GM18909 (cell line): ENCODE measurements around the gene ZFP82.

ENCODE experiments used
- ATAC-seq: cut with Tn5 transposase; IDR thresholded peaks from one replicate; pipeline ENCODE4 v1.9.1; 2021; ENCODE audit warnings: mild to moderate bottlenecking; ENCODE audit not compliant: unreplicated experiment, poor library complexity

ZFP82 gene

DNA sequence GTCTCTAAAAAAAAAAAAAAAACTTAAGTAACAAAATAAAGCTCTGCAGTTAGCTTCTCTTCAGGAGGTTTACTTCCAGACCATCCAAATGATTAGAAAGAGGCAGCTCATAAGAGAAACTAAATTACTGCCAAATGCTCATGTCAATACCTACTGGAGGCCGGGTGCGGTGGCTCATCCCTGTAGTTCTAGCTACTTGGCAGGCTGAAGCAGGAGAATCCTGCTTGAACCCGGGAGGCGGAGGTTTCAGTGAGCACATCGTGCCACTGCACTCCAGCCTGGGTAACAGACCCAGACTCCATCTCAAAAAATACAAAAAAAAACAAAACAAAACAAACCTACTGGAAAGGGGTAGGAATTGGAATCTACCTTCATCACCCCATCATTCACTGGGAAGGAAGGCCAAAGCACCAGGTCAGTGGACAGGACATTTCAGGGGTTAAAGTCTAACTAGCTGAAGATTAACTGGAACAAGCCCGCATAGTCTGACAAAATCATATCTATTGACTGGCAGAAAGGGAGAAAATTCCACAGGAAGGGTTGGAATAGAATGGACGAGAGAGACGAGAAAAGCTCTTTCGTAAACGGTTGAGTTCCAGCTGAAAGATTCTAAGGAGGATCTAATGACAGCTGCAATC, 40.8 kb downstream of the ZFP82 start:
- ATAC-seq, result no peak

DNA sequence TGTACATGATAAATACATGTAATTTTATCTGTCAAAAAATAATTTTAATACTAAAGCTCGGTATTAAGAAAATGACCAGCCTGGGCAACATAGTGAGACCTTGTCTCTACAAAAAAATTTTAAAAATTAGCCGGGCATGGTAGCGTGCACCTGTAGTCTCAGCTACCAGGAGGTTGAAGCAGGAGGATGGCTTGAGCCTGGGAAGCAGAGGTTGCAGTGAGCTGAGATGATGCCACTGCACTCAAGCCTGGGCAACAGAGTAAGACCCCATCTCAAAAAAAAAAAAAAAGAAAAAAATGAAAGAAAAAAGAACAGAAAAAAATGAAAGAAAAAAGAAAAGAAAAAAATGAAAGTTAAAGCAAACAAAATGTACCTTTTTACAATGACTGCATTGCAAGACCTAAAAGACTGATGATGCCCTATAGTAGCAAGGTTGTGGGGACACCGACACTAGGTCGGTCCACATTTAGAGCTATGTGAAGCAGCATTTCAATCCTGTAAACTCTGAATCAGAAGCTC, 44.7 kb downstream of the ZFP82 start:
- ATAC-seq, result no peak

DNA sequence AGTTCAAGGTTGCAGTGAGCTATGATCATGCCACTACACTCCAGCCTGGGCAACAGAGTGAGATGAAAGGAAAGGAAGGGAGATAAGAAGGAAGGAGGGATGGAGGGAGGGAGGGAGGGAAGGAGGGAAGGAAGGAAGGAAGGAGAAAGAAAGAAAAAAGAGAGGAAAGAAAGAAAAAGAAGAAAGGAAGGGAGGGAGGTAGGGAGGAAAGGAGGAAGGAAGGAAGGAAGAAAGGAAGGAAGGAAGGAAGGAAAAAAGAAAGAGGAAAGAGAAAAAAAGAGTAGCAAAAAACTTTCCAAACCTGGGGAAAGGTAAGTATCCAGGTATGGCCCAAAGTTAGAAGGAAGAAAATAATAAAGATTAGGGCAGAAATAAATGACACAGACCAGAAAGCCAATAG, 46.6 kb downstream of the ZFP82 start:
- no peak for ATAC-seq

DNA sequence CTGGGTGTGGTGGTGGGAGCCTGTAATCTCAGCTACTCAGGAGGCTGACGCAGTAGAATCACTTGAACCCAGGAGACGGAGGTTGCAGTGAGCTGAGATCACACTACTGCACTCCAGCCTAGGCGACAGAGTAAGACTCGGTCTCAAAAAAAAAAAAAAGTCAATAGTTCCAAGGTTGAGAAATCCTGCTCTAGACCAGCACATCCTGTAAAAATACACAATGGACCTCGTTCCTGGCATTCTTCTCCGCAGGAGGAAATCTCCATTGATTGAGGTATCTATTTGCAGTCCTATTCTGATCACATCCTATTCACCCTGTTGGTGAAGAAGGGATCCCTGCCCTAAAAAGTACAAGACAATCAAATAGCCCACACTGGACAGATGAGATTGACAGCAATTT, 54.6 kb downstream of the ZFP82 start:
- ATAC-seq, result no peak
